ENCODE measurements around the gene CYTL1. TPM values are rescaled to one million over a fixed set of nuclear protein-coding genes. Genes with fewer than 3 reads are reported as not detected.

The CYTL1 gene
- total RNA-seq, 1 donor from 2014 or later, result 11.5 TPM

DNA sequence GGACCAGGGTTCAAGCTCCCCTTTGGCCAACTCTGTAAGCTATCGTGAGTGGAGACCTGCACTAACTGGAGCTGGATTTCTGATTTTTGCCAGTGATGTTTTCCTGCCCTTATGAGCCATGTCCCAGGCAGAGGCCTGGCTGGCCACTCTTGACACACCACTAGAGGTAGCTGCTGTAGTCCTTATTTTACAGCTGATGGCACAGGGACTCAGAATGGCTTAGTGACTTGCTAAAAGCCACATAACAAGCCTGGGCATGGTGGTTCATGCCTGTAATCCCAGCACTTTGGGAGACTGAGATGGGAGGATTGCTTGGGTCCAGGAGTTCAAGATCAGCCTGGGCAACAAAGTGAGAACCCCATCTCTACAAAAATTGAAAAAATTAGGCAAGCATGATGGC lies 33.4 kb downstream of the CYTL1 start:
- Histone ChIP-seq H3K27ac (no peak overlapping the region), H3K27me3 (no peaks in the 10 kb centered on the region), H3K4me3 (no peak overlapping the region), H3K4me1 (no peaks in the 10 kb centered on the region), H3K9me3 (no peaks in the 10 kb centered on the region), H3K36me3 (no peaks in the 10 kb centered on the region)
- TF ChIP-seq, protein P1, sequence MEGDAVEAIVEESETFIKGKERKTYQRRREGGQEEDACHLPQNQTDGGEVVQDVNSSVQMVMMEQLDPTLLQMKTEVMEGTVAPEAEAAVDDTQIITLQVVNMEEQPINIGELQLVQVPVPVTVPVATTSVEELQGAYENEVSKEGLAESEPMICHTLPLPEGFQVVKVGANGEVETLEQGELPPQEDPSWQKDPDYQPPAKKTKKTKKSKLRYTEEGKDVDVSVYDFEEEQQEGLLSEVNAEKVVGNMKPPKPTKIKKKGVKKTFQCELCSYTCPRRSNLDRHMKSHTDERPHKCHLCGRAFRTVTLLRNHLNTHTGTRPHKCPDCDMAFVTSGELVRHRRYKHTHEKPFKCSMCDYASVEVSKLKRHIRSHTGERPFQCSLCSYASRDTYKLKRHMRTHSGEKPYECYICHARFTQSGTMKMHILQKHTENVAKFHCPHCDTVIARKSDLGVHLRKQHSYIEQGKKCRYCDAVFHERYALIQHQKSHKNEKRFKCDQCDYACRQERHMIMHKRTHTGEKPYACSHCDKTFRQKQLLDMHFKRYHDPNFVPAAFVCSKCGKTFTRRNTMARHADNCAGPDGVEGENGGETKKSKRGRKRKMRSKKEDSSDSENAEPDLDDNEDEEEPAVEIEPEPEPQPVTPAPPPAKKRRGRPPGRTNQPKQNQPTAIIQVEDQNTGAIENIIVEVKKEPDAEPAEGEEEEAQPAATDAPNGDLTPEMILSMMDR (IDR thresholded peaks at IDR 0.05), result no peak
- ATAC-seq, result no peak
- DNase-seq, result no peak
- intact Hi-C loops (cut with DNase I), result no loop called here

DNA sequence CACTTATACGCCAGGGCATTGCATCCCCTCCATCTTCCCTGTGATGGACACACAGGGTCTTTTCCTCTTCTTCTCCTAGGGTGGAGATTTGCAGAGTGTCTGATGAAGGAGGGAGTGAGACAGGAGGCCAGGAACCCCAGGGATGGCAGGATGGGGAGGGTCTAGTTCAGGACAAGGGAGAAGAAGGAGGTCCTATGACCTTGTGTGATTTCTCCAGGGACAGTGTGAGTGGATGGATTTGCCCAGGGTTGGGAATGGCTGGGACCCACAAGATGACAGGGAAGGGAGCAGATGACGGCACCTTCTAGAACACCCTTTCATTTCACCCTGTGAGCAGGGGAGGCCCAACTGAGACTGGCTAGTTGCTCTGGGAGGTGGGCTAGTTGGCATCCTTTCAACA lies 34.2 kb downstream of the CYTL1 start:
- Histone ChIP-seq H3K4me1 (no peaks in the 10 kb centered on the region), H3K27me3 (no peaks in the 10 kb centered on the region), H3K4me3 (no peak overlapping the region), H3K36me3 (no peaks in the 10 kb centered on the region), H3K9me3 (no peaks in the 10 kb centered on the region), H3K27ac (no peak overlapping the region)
- DNase-seq (no peak), ATAC-seq (no peak)
- TF ChIP-seq, protein P1 (IDR thresholded peaks at IDR 0.05), result no peak
- intact Hi-C loops (cut with DNase I), result no loop called here

DNA sequence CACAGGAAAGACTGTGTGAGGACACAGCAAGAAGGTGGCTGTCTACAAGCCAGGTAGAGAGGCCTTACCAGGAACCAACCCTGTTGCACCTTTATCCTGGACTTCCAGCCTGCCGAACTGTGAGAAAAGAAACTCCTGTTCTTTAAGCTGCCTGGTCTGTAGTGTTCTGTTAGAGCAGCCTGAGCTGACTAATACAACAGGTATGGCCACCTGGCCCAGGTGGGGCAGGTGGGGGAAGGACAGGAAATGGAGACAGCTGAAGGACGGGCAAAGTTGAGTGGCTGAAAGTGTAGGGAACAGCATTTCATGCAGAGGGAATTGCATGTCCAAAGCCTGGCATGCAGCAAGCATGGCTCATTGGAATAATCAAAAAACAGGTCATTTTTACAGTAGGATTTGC lies 35.1 kb downstream of the CYTL1 start:
- Histone ChIP-seq H3K4me3 (no peak overlapping the region), H3K4me1 (no peaks in the 10 kb centered on the region), H3K27me3 (no peaks in the 10 kb centered on the region), H3K36me3 (no peaks in the 10 kb centered on the region), H3K27ac (no peak overlapping the region), H3K9me3 (no peaks in the 10 kb centered on the region)
- TF ChIP-seq, protein P1 (IDR thresholded peaks at IDR 0.05), result no peak
- ATAC-seq (no peak), DNase-seq (no peak)
- intact Hi-C loops (cut with DNase I), result no loop called here

DNA sequence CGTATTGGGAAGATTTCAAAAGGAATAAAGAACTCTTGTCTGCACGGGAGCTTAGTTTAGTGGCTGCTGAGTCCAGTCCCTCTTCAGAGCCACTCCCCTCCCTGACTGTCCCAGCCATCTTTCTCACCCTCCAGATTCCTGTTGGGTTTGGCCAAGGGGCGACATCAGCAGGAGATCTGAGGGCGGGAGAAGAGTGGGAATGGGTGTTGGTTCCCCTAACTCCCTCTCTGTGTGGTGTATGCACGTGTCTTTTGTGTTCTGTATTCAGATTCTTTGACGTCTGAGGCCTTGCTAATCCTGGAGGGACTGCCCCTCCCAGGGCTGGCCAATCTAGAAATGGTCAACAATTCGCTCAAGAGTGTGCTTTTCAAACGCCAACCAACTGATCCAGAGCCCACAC lies 37.4 kb downstream of the CYTL1 start:
- TF ChIP-seq, protein P1 (IDR thresholded peaks at IDR 0.05), result no peak
- no peaks in the 10 kb centered on the region for H3K36me3 ChIP-seq
- intact Hi-C loops (cut with DNase I), result no loop called here
- no peak overlapping the region for H3K27ac ChIP-seq
- DNase-seq (no peak), ATAC-seq (no peak)
- no peak overlapping the region for H3K4me3 ChIP-seq
- no peaks in the 10 kb centered on the region for H3K9me3 ChIP-seq
- H3K4me1 ChIP-seq, result no peaks in the 10 kb centered on the region
- no peaks in the 10 kb centered on the region for H3K27me3 ChIP-seq

DNA sequence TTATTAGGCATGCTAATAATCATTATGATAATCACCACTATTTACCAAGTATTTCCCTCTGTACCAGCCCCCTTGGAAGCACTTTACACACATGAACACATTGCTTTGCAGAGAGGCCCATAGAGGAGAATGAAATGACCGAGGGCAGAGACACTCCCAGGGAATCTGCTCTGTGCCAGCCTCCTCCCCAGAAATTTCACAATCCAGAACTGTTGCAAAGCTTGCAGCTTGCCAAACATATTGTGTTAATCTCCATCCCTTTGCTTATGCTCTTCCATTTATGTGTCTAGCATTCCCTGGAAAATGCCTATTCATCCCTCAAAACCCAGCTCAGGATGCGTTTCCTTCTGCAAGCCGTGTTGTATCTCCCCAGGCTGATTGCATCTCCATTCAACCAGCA lies 37.8 kb downstream of the CYTL1 start:
- H3K27ac ChIP-seq, result no peak overlapping the region
- intact Hi-C loops (cut with DNase I), result no loop called here
- no peaks in the 10 kb centered on the region for H3K4me1 ChIP-seq
- TF ChIP-seq, protein P1 (IDR thresholded peaks at IDR 0.05), result no peak
- DNase-seq (no peak), ATAC-seq (no peak)
- H3K36me3 ChIP-seq, result no peaks in the 10 kb centered on the region
- H3K27me3 ChIP-seq, result no peaks in the 10 kb centered on the region
- H3K4me3 ChIP-seq, result no peak overlapping the region
- H3K9me3 ChIP-seq, result no peaks in the 10 kb centered on the region

DNA sequence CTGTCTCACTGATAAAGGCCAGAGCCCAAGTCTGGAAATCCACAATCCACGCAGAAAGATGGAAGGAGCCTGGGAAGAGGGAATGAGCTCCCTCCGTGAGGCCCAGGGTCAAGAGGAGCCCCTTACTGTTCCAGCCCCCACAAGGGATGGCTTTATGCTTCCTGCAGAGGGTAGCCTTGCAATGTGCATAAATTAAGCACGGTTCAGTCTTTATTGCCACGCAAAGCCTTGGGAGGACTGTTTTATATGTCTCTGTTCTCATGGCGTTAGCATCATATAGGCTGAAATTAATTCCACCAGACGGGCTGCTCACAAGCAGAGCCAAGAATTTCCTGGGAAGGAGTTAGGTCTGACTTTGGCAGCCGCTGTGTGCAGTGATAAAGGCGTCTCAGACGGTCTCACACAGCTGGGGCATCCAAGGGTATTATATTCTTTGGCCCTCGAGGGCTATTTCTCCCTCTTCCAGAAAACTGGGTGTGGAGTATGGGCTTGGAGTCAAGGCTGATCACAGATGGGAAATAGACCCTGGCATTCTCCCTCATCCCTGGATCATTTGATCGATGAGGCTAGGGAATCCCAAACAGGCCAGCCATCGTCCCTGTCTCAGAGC lies 38.5 kb downstream of the CYTL1 start:
- Histone ChIP-seq H3K9me3 (no peaks in the 10 kb centered on the region), H3K27me3 (no peaks in the 10 kb centered on the region), H3K36me3 (no peaks in the 10 kb centered on the region), H3K4me1 (no peaks in the 10 kb centered on the region), H3K27ac (no peak overlapping the region), H3K4me3 (no peak overlapping the region)
- no peak for DNase-seq
- no peak for ATAC-seq
- intact Hi-C loops (cut with DNase I), result no loop called here
- TF ChIP-seq, protein P1 (IDR thresholded peaks at IDR 0.05), result no peak

Data from upper lobe of right lung (tissue), 1 donor.